Raji (cell line): ENCODE data around the gene SPRED3.

Experiments
- POLR2A ChIP-seq: IDR thresholded peaks from 2 replicates; pipeline ENCODE4 v1.6.1; 2011; ENCODE audit warnings: low read depth, low read length, control low read depth; ENCODE audit not compliant: insufficient read depth

Gene SPRED3

GRCh38 chr19:38402623-38402966, 14.1 kb downstream of the SPRED3 start:
- TF ChIP-seq POLR2A: peak; percentile 23; the same call in 1 of the 2 replicates

GRCh38 chr19:38402967-38403674, 14.6 kb downstream of the SPRED3 start, which contains the start of gene FAM98C:
Gene FAM98C (plus strand): TSS chr19:38403093. CDS start chr19:38403154, 61 bp downstream.
- TF ChIP-seq POLR2A: peak; percentile 70

- no peak for TF ChIP-seq POLR2A
Measured at GRCh38 chr19:38404858-38405257, 16.4 kb downstream of the SPRED3 start.

GRCh38 chr19:38405276-38405675, 16.8 kb downstream of the SPRED3 start:
- TF ChIP-seq POLR2A: no peak

GRCh38 chr19:38409631-38410133, 21.2 kb downstream of the SPRED3 start:
- TF ChIP-seq POLR2A: no peak

- TF ChIP-seq POLR2A: 0 out of 2 replicates have a peak, but pooled peaks have one; percentile 16
Measured at GRCh38 chr19:38411041-38411712, 22.7 kb downstream of the SPRED3 start.

GRCh38 chr19:38412491-38412890, 24.0 kb downstream of the SPRED3 start:
- no peak for TF ChIP-seq POLR2A

GRCh38 chr19:38412961-38413360, 24.5 kb downstream of the SPRED3 start:
- no peak for TF ChIP-seq POLR2A

- no peak for TF ChIP-seq POLR2A
Measured at GRCh38 chr19:38413416-38413815, 24.9 kb downstream of the SPRED3 start.

GRCh38 chr19:38417146-38417543, 28.6 kb downstream of the SPRED3 start:
- no peak for TF ChIP-seq POLR2A

GRCh38 chr19:38417544-38418506, 29.3 kb downstream of the SPRED3 start:
- TF ChIP-seq POLR2A: no peak

- TF ChIP-seq POLR2A: no peak
Measured at GRCh38 chr19:38420935-38421334, 32.4 kb downstream of the SPRED3 start.

- no peak for TF ChIP-seq POLR2A
Measured at GRCh38 chr19:38421856-38422255, 33.4 kb downstream of the SPRED3 start.

- TF ChIP-seq POLR2A: no peak
Measured at GRCh38 chr19:38422438-38422837, 33.9 kb downstream of the SPRED3 start.

GRCh38 chr19:38424272-38424671, 35.8 kb downstream of the SPRED3 start:
- TF ChIP-seq POLR2A: no peak
